ENCODE data around the gene AGPAT1.
A peak's percentile ranks its signal among the peaks of the same experiment; 100 is the strongest.

Gene AGPAT1

DNA sequence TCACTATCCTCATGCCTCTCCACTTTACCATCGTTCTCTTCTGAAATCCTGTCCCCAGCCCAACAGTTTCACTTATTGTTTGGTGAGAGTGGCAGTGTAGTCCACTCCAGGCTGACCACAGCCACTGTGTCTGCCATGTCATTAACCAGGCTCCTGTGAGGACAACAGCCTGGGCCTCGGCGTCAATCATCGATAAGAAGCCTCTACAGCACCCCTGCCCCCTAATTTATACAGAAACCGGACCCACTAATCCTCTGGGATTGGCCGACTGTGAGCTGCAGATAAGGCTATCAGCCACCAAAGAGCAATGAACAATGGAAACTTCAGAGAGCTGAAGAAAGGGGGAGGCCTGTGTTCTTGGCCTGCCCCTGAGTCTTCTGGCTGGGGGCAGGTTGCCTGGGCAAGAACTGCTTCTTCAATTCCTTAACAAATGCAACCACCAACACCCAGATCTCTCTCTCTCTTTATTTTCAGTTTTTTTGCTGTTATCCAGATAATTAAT, 8.1 kb downstream of the AGPAT1 start:
- no peak for DNase-seq

DNA sequence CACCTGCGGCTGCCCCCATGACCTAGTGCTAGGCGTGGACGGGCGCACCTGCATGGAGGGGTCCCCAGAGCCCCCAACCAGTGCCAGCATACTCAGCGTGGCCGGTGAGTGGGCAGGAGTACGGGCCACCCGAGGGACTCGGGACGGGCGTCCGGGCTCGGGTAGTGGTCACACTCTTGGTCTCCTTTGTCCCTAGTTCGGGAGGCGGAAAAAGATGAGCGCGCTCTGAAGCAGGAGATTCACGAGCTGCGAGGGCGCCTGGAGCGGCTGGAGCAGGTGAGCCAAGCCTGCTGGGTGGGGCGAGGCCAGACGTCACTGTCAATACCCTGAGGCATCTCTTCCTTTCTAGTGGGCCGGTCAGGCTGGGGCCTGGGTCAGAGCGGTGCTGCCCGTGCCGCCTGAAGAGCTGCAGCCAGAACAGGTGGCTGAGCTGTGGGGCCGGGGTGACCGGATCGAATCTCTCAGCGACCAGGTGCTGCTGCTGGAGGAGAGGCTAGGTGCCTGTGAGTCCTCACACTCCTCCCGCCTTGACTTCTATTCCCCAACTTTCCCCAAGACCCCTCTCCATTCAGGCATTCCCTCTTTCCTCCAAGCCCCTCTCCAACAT, 8.6 kb downstream of the AGPAT1 start:
- DNase-seq = no peak

DNA sequence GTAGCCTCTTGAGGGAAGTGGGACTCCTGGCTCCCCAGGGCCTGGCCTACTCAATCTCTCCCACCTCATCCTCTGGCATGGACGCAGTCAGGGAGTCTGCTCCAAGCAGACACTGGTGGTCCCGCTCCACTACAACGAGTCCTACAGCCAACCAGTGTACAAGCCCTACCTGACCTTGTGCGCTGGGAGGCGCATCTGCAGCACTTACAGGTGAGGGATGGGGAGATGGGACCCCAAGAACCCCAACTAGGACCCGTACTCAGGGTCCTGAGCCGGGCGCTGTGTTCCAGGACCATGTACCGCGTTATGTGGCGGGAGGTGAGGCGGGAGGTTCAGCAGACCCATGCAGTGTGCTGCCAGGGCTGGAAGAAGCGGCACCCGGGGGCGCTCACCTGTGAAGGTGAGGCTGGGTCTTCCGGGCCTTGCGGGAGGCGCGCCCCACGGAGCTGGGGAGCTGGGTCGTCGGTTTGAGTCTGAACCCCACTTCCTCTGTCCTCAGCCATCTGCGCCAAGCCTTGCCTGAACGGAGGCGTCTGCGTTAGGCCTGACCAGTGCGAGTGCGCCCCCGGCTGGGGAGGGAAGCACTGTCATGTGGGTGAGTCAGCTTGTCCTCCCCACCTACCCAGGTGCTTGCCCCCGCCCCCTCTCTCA, 9.3 kb downstream of the AGPAT1 start:
- DNase-seq = no peak

DNA sequence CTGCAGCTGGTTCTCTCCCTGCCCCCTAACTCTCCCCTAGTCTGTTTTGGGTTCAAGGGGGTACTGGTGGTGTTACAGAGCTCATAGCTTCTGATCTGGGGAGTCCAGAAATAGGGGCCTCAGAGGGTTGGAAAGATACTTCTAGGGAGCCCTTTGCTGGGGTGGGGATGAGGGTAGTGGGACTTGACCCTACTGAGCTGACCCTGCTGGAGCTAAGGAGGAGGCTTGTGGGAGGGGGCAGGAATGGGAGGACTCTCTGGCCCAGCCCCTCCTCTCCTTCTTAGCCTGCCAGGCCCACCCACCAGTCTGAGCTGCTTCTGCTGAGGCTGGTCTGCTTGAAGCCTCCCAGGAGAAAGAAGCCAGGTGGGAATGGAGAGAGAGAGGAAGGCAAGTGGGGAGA, 11.6 kb downstream of the AGPAT1 start, which contains the start of gene EGFL8:
EGFL8 (plus strand) TSS at position 301 of the 400 bp plus-strand sequence. CDS start 1,571 bp downstream, outside the sequence.
- no peak for DNase-seq

DNA sequence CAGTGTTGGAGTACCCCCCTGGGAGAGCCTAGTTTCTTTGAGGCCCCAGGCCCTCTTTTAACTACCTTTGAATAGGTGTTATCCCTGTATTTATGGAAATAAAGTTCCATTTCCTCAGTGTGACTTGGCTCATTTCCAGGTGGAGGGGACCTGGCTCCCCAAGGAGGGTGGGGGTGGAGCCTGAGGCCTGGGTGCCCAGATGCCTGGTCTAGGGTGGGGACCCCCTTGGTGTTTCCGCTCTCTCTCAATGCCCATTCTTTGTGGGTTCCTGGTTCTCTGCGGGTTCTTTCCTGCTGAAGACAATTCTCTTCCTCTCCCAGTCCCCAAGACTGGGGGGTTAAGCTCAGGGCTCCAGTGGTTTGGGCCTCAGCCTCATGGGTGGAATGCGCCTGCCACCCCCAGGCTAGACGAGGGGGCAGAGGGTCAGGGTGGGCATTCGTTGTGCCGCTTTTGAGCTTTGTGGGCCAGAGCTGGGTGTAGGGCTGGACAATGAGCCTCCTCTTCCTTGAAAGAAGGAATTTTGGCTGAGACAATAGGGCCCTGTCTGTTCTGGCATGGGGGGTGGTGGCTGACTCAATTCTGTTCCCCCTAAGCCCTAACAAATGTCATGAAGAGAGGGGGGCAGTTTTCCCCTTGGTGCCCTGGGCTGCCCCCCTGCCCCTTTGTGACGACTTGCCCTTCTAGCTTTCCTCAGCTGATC, 12.2 kb downstream of the AGPAT1 start:
- DNase-seq = no peak

DNA sequence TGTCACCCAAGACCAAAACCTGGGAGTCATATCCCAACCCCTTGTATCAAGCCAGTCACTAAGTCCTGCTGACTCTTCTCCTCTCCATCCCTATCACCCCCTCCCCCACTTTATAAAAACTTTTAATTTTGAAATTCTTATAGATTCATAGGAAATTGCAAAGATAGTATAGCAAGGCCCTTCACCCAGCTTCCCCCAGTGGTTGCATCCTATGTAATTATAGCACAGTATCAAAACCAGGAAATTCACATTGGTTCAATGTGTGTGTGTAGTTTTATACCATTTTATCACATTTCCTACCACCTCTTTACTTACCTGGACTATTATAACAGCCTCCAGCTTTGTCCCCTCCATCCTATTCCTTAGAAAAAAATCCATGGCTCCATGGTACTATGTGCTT, 17.8 kb downstream of the AGPAT1 start:
- DNase-seq = no peak

DNA sequence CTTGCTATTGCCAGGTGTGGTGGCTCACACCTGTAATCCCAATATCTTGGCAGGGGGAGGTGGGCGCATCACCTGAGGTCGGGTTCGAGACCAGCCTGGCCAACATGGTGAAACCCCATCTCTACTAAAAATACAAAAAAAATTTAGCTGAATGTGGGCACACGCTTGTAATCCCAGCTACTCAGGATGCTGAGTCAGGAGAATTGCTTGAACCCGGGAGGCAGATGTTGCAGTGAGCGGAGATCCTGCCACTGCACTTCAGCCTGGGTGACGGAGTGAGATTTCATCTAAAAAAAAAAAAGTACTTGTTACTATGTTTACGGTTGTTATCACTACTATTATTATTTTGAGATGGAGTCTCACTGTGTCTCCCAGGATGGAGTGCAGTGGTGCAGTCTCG, 19.0 kb downstream of the AGPAT1 start:
- no peak for DNase-seq

DNA sequence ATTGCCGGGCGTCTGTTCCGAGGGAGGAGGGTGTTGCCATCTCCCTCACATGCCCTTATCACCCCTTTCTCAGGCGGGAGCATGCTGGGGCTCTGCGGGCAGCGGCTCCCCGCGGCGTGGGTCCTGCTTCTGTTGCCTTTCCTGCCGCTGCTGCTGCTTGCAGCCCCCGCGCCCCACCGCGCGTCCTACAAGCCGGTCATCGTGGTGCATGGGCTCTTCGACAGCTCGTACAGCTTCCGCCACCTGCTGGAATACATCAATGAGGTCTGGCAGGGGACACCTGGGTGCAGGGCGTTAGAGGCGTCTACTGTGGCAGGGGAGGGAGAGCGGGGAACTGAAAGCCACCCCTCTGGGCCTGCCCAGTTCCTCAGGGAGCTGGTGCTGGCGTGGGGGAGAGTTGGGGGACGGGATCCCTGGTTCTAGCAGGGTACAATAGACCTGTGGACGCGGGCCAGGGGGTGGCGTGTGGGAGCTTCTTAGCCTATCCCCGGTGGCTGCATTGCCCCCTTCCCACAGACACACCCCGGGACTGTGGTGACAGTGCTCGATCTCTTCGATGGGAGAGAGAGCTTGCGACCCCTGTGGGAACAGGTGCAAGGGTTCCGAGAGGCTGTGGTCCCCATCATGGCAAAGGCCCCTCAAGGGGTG, 21.2 kb downstream of the AGPAT1 start:
- peak; percentile 15 for DNase-seq

DNA sequence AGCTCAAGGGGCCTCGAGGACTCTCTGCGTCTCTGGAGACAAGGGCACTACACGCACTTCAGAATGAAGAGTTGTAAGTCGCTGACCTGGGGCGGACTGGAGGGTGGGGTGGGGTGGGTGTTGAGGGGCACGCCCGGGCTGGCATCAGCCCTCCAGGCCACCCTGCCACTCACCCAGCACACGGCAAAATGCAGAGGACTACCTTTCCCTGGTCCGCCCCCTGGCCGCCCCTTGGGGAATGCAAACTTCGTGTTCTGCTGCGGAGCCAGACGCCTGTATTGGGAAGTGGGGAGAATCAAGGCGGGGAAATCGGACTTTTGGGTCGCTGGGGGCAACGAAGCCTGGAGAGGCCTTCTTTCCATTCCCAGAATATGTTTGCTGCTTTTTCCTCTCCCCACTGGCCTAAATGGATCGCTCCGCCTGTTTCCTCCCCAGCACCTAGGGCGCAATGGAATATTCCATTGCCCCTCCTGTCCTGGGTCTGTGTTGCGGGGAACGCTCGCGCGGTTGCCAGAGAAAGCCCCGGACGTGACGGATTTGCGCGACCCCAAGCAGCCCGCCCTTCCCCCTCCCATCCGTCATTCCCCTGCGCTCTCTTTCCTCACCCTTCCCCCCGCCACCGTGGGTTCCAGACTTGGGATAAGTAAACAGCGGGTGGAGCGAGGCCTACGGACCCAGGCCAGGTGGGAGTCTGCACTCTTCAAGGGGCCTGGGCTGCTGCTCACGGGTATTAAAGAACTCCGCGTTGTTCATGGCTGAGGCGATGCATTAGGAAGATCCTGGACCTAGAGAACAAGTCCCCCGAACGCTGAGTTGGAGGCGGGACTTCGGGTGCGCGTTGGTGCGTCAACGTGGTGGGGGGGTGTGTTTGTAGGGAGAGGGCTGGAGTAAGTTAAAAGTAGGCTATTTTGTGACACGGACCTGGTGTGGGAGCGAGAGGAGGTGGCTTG, 22.0 kb downstream of the AGPAT1 start, which contains the start of gene PPT2:
PPT2 (plus strand) TSS at position 578 of the 950 bp plus-strand sequence. CDS start 454 bp downstream, outside the sequence.
- peak; percentile 72 for DNase-seq

DNA sequence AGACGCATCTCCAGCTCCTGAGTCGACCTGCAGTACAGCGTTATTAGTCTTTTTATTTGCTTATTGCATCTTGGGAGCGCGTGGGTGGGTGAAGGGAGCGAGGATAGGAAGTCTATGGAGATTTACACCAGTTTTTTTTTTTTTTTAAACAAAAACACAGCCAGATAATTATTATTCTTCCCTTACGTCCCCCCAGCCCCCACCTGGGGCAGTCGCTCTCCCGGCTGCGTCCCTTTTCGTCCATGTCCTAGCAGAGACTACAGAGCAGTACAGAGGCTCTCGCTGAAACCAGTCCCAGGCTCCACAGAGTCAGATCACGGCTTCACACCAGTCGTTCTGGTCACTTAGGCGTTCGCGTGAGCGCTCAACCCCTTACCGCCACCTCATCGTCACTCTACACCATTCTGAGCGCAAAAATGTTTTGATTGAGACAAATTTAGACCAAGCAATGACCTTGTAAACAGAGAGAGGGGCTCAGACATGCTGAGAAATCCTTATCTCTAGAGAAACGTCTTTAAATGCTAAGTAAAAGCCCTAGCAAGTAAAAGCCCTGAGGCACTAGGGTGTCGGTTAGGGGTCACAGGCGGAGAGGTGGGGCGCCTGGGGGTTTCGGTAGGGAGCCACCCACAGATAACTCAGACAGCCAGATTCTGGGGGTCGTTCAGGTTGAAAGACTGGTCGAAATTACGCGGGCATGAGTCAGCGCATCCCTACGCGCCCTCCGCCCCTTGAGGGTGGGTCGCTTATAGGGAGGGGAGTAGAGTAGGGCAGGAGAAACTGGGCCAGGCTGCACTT, 22.9 kb downstream of the AGPAT1 start:
- no peak for DNase-seq

DNA sequence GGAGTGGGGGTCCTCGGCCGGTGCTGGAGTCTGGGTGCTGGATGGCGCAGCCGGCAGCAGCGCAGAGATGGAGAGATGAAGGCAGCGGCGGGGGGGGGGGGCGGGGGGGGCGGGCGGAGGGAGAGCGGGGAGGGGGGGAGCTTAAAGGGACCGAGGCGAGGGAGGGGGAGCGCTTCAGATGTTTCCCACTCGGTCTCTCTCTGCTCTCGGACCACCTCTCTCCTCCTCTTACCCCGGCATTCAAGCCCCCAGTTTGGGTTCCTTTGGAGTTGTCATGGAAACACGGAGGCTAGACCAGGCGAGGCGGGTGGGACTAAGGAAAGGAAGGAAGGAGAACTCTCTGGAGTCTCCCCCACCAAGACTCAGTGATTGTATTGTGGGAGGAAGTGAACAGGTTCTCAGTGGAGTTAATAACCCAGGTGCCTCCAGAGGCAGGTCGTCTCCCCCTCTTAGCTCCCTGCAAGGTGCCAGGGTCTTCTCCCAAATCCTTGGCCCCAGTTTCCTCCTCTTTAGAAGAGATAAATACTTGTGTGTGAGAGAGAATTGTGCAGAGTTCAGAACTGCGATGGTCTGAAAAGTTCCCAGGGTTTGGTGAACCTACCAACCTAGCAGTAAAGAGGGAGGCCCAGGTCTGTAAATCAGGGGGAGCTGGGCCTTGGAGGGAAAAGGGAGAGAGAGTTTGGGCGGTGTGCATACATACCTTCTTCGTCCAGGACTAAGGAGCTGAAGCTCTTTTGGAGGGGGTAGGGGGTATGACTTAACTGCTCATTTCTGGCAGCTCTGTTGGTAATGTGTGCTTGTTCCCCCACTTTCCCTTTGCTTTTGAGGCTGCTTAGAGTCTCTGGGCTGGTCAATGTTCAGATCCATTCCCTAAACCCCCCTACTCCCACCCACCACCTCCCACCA, 23.8 kb downstream of the AGPAT1 start, which contains the start of gene PRRT1:
PRRT1 (minus strand) TSS at position 77 of the 906 bp plus-strand sequence. CDS start 112 bp downstream, outside the sequence.
- no peak for DNase-seq

DNA sequence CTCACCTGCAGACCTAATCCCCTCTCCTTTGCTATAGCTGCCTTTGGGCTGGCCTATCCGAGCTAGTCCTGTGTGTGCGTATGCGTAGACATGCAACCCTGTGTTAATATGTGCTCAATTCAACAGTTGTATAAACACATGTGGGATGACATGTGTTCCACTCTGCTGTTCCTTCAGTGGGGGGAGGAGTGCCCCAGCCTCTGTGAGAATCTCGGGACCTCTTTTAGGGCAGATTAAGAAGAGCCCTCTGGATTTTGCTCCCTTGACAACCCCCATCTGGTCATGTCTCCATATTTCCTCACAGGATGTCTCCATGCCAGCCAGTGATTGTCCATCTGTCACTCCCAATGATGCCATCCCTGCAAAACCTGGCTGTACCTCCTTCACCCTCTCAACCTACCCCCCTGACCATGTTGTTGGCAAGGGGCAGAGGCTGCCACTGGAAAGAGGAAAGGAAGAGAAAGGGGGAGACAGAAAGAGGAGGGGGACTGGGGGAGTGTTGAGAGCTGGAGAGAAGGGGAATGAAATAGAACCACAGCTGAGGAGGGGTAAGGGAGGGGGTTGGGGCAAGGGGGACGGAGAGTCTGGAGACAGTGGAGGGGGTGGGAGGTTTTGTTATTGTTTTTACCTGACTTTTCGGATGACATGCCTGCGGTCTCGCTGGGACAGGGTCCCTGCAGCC, 24.6 kb downstream of the AGPAT1 start:
- DNase-seq = peak; percentile 37

DNA sequence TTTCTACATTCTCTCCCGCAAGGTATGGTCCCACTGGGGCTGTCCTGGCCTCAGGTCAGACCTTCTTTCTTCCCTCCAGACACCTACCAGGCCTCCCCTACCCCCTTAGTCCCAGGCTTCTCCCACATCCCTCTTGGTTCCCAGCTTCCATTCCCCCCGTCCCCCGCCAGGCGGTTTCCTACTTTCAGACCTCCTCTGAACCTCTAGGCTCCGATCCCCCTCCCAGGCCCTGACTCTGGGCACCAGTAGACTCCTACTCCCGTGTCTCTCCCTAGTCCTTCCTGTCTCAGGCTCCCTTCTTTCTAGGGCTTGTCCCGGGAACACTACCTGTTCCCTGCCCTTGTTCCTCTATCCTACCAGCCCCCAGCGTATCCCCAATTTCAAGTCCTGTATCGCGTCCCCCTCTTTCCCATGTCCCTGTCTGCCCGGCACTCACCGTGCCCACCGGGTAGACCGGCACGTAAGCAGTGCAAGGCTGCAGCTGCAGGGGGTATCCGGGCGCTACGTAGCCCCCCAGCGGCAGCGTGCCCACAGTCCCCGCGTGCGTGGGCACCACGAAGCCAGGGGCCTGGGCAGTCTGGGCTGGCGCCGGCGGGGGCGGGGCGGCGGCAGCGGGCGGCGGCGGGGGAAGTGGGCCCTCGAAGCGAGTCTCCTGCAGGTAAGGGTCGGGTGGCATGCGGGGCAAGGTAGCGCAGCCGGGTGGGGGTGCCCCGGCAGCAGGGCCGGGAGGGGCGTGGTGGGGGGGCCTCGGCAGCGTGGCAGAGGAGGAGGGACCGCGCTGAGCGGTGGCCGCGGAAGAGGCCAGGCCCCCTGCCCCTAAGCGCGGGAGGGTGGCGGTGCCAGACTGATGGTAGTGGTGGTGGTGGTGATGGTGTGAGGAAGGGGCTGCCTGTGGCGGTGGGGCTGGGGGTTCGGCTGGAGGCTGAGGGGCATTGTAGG, 25.7 kb downstream of the AGPAT1 start:
- DNase-seq = no peak

DNA sequence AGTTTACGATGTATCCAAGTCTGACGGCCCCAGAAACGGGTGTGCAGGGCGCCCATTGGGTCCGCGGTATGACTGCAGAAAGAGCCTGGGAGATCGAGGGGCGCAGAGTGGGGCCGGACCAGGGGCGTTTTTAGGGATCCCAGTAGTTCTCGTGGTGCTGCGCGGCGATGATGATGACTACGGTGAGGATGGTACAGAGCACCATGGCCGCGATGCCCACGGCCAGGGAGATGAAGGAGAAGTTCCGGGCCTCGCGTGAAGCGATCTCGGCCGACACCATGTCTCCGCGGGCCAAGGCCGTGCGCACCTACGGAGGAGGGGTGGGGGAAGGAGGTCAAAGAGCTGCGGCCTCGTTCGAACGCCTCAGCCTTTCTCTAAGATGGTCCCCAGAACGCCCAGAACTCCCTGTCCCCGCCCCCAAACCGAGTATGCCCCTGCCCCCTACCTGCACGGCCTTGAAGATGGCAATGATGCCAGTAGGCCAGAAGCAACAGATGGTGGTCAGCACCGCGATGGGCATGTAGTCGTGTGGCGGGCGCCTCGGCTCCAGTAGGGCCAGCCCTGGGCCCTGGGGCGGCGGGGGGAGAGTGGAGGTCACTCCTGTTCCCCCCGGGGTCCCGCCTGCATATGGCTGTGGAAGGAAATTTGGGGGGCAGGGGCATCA, 26.7 kb downstream of the AGPAT1 start:
- no peak for DNase-seq

DNA sequence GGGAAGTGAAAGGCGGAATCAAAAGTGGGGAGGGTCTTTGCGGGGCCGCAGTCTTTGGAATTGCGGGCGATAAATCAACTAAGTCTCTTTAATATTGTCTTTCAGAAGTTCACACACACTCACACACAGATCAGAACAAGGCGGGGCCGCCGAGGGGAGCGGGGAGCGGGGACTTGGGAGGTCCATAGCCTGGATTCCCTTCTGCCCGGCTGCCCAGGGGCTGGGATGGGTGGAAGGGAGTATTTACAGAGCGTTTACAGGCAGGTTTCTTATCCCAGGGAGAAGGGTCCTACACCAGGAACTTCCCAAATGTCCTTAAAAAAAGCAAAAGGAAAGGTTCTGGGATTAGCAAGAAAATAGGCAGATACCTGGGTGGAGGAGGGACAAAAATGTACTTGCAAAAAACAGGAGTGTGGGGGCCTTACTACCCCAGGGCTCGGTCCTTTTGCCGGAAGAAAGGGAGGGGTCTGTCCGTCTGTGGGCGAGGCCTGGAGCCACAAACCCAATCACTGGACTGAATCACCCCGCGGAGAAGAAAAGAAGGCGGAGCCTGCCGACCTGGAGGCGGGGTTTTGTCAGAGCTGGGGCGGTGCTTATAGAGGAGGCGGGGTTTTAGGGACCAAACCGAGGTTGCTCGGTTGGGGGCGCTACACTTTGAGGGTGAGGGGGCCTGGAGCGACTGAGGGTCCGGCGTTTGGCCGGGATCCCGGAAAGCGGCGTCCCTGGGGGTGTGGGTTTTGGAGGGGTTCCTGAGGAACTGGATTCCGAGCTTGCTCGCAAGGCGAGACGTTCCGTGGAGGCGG, 27.4 kb downstream of the AGPAT1 start:
- no peak for DNase-seq

DNA sequence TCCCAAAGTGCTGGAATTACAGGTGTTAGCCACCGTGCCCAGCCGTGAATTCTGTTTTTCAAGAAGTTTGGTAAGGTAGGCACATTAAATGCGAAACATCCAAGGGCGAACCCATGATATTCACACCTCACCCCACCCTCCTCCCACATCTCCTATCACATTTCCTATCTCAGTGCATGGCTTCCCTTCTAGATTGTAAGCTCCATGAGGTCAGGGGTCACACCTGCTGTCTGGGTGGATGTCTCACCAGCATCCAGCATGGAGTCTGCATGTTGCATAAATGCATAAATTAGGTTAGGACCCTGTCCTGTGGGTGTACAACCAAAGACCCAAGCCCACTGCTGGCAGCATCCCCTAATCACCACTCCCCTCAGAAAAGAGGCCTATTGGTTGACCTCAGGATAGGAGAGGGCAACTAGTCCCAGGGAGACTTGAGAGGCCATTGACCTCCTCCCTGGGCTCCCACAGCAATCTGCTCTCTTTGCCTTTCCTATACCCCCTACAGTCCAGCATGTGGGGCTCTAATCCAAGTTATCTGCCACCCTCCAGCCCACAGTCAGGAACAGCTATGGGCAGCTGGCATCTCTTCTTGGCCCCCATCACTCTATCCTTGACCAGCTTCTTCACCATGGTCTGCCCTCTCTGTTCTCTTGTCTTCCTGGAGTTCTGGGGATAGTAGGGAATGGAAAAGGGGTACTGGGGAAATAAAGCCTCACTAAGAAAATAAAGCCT, 28.3 kb downstream of the AGPAT1 start:
- DNase-seq = no peak
